ENCODE results near the gene ACADM. TPM values are rescaled to one million over a fixed set of nuclear protein-coding genes. Genes with fewer than 3 reads are reported as not detected.

ACADM gene
- total and polyA plus RNA-seq, 2 donors (not counting 3 experiments of a cell fraction or from before 2014, with no cell fraction given): 10.8 to 32.5 TPM

DNA sequence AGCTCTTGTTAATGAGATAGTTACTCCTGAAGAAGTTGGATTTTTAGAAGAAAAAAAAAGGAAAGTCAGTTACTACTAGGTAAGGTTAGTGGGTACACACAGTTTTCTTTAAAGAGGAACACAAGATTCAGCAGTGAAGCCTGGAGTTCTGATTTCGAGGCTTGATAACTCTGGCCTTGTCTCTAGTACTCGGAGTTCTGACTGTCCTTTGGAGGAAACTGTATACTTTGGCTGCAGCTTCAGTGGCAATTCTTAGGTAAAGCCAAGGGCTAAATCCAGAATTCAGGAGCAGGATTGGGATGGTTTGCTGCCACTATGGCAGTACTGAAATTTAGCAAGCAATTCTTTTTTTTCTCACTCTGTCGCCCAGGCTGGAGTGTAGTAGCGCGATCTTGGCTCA lies 9.2 kb downstream of the ACADM start:
- ChIA-PET CTCF (no interaction called here), POLR2A (interaction anchor here (1.1 kb wide), 1 partner anchor 52 kb away, joined by 3 read pairs; the partner anchor contains the start of gene RABGGTB)
- no peak for DNase-seq (ENCODE audit: low read depth, low spot score)
- Histone ChIP-seq H3K79me2 (ENCODE audit: control insufficient read depth, insufficient read depth, low read length) (no peaks in the 10 kb centered on the region), H3K4me1 (ENCODE audit: control insufficient read depth, extremely low read depth, insufficient read depth, low read length) (no peaks in the 10 kb centered on the region), H3K27ac (ENCODE audit: insufficient read depth, low read depth, low read length) (no peak overlapping the region), H3K9me1 (replicated peaks; ENCODE audit: control insufficient read depth, extremely low read depth, insufficient read depth, low read length) (no peaks in the 10 kb centered on the region), H2AFZ (ENCODE audit: low read depth, low read length) (no peak overlapping the region), H3K9ac (replicated peaks; ENCODE audit: extremely low read depth, insufficient read depth, low read length) (no peak overlapping the region), H4K20me1 (replicated peaks; ENCODE audit: control insufficient read depth, extremely low read depth, insufficient read depth, low read length) (no peaks in the 10 kb centered on the region), H3K4me2 (ENCODE audit: insufficient read depth, low read length) (no peak overlapping the region), H3K4me3 (replicated peaks in 1 of 3; ENCODE audit: insufficient read depth in 1 of 3, low read depth in 1 of 3, low read length in 3 of 3) (no peak overlapping the region), H3K27me3 (ENCODE audit: control insufficient read depth in 2 of 2, insufficient read depth in 2 of 2, low read length in 2 of 2) (no peaks in the 10 kb centered on the region), H3K9me3 (replicated peaks; ENCODE audit: control insufficient read depth, insufficient read depth, low read length) (no peaks in the 10 kb centered on the region), H3K36me3 (ENCODE audit: control insufficient read depth in 2 of 2, extremely low read depth in 1 of 2, insufficient read depth in 2 of 2, low read length in 2 of 2) (peaks cover 2 to 11% of the 10 kb centered on the region in 2 experiments)
- no TSS peak for BruUV-seq (replicated peaks)
- TF ChIP-seq EZH2 (IDR thresholded peaks at IDR 0.05; ENCODE audit: borderline replicate concordance, low read depth, low read length, severe bottlenecking) (no peak), JUN (IDR thresholded peaks at IDR 0.05; ENCODE audit: borderline replicate concordance, insufficient read depth, insufficient read length, low read depth) (no peak), MYC (IDR thresholded peaks at IDR 0.05; ENCODE audit: low read depth, low read length) (no peak), FOS (IDR thresholded peaks at IDR 0.05; ENCODE audit: borderline replicate concordance, insufficient read depth, low read length) (no peak), POLR2A (IDR thresholded peaks at IDR 0.05; ENCODE audit: low read depth, low read length) (no peak), GATA2 (IDR thresholded peaks at IDR 0.05; ENCODE audit: insufficient read depth, insufficient read length, low read depth, low read length) (no peak), POLR2AphosphoS5 (IDR thresholded peaks at IDR 0.05; ENCODE audit: insufficient read depth, low read depth, low read length) (no peak)
- TF ChIP-seq, protein P1, sequence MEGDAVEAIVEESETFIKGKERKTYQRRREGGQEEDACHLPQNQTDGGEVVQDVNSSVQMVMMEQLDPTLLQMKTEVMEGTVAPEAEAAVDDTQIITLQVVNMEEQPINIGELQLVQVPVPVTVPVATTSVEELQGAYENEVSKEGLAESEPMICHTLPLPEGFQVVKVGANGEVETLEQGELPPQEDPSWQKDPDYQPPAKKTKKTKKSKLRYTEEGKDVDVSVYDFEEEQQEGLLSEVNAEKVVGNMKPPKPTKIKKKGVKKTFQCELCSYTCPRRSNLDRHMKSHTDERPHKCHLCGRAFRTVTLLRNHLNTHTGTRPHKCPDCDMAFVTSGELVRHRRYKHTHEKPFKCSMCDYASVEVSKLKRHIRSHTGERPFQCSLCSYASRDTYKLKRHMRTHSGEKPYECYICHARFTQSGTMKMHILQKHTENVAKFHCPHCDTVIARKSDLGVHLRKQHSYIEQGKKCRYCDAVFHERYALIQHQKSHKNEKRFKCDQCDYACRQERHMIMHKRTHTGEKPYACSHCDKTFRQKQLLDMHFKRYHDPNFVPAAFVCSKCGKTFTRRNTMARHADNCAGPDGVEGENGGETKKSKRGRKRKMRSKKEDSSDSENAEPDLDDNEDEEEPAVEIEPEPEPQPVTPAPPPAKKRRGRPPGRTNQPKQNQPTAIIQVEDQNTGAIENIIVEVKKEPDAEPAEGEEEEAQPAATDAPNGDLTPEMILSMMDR (IDR thresholded peaks at IDR 0.05; ENCODE audit: extremely low read depth in 1 of 2, insufficient read depth in 1 of 2, low read depth in 1 of 2, low read length in 2 of 2): no peak
- TF ChIP-seq, protein P2, sequence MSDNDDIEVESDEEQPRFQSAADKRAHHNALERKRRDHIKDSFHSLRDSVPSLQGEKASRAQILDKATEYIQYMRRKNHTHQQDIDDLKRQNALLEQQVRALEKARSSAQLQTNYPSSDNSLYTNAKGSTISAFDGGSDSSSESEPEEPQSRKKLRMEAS (IDR thresholded peaks at IDR 0.05; ENCODE audit: insufficient read depth, insufficient read length): no peak
- dilution Hi-C loops (cut with MboI; ENCODE audit: extremely low pct_ligation_motif_present, low sequenced_read_pairs) (no loop called here), intact Hi-C loops (cut with micrococcal nuclease) (no loop called here)
- no peak for FAIRE-seq

Measured in endothelial cell of umbilical vein (primary cell).